IMR-90 (cell line): ENCODE results near the gene NTNG2. TPM values are rescaled to one million over a fixed set of nuclear protein-coding genes. Genes with fewer than 3 reads are reported as not detected.

Experiments
- ATAC-seq: fragments of 200-7000 bp; cut with Tn5 transposase; 2 replicates; pipeline ENCODE4 v1.9.1; 2020; ENCODE audit warnings: low read depth, mild to moderate bottlenecking, moderate library complexity
- BruUV-seq: library from RNA; stranded (reverse); fragments of 400-500 nt; replicated peaks from 2 replicates; lab custom pipeline; 2021; lab: Mats Ljungman, UMichigan
- CTCF ChIA-PET: fragments of 300-600 bp; formaldehyde crosslinking; extraction: SDS; loops from one replicate; lab custom pipeline; 2021; ENCODE audit warnings: antibody characterized with exemption; lab: Yijun Ruan, JAX
- POLR2A ChIA-PET: fragments of 300-600 bp; sonication (Branson Sonifier 250); formaldehyde crosslinking; loops from one replicate; lab custom pipeline; 2022; ENCODE audit warnings: antibody characterized with exemption; ENCODE audit not compliant: unreplicated experiment; lab: Charles Lee
- DNase-seq: peaks from one replicate; pipeline ENCODE4 v3.0.0; 2013
- H2AFZ ChIP-seq: replicated peaks from 2 replicates; pipeline ENCODE3; 2013; ENCODE audit warnings: low read length, mild to moderate bottlenecking; ENCODE audit not compliant: poor library complexity
- H2AK5ac ChIP-seq: 2 replicates; pipeline ENCODE4 v1.6.1; 2013; ENCODE audit warnings: low read depth, low read length, inconsistent platforms
- H2AK9ac ChIP-seq: replicated peaks from 2 replicates; pipeline ENCODE3; 2013; ENCODE audit warnings: mild to moderate bottlenecking, low read depth, low read length, moderate library complexity; ENCODE audit not compliant: poor library complexity
- H2BK120ac ChIP-seq: 2 replicates; pipeline ENCODE4 v1.6.1; 2013; ENCODE audit warnings: low read depth, low read length, inconsistent platforms
- H2BK15ac ChIP-seq: 3 replicates; pipeline ENCODE4 v1.6.1; 2013; ENCODE audit warnings: low read depth, low read length, inconsistent platforms
- H2BK20ac ChIP-seq: 2 replicates; pipeline ENCODE4 v1.6.1; 2013; ENCODE audit warnings: low read depth, mild to moderate bottlenecking, inconsistent platforms, low read length, moderate library complexity
- H2BK5ac ChIP-seq: 2 replicates; pipeline ENCODE4 v1.6.1; 2013; ENCODE audit warnings: mild to moderate bottlenecking, low read depth, low read length, inconsistent platforms; ENCODE audit not compliant: poor library complexity, severe bottlenecking
- H3K14ac ChIP-seq: replicated peaks from 2 replicates; pipeline ENCODE4 v1.6.1; 2013; ENCODE audit warnings: low read depth, low read length, inconsistent platforms
- H3K18ac ChIP-seq: 2 replicates; pipeline ENCODE4 v1.6.1; 2013; ENCODE audit warnings: low read depth, low read length, control low read depth
- H3K23ac ChIP-seq: 2 replicates; pipeline ENCODE4 v1.6.1; 2013; ENCODE audit warnings: low read depth, low read length, inconsistent platforms
- H3K27ac ChIP-seq: 2 replicates; pipeline ENCODE4 v1.5.1; 2013; ENCODE audit warnings: mild to moderate bottlenecking, control low read depth, low read length; ENCODE audit not compliant: insufficient read depth
- H3K27me3 ChIP-seq: 2 replicates; pipeline ENCODE4 v1.6.1; 2013; ENCODE audit warnings: low read length; ENCODE audit not compliant: control insufficient read depth, insufficient read depth
- H3K36me3 ChIP-seq: 2 replicates; pipeline ENCODE4 v1.6.1; 2013; ENCODE audit warnings: low read length, mixed read lengths; ENCODE audit not compliant: control insufficient read depth, insufficient read depth
- H3K4ac ChIP-seq: 2 replicates; pipeline ENCODE4 v1.6.1; 2013; ENCODE audit warnings: low read depth, low read length, inconsistent platforms
- H3K4me1 ChIP-seq: 2 replicates; pipeline ENCODE4 v1.6.1; 2013; ENCODE audit warnings: low read length, mixed read lengths; ENCODE audit not compliant: control insufficient read depth, insufficient read depth
- H3K4me2 ChIP-seq: 2 replicates; pipeline ENCODE4 v1.6.1; 2013; ENCODE audit warnings: low read depth, mild to moderate bottlenecking, control low read depth, low read length, moderate library complexity
- H3K4me3 ChIP-seq: 2 replicates; pipeline ENCODE4 v1.5.1; 2013; ENCODE audit warnings: low read depth, mild to moderate bottlenecking, control low read depth, low read length, moderate library complexity; ENCODE audit not compliant: insufficient read depth
- H3K56ac ChIP-seq: 2 replicates; pipeline ENCODE4 v1.6.1; 2013; ENCODE audit warnings: low read length, inconsistent platforms; ENCODE audit not compliant: insufficient read depth; ENCODE audit errors: extremely low read depth
- H3K79me1 ChIP-seq, 2 experiments: 2 replicates each; pipeline ENCODE4 v1.6.1; 2013; ENCODE audit warnings: low read length in 2 of 2, inconsistent platforms in 1 of 2, low read depth in 1 of 2
- H3K9ac ChIP-seq: 2 replicates; pipeline ENCODE4 v1.6.1; 2013; ENCODE audit warnings: low read depth, low read length, control low read depth
- H3K9me1 ChIP-seq: 2 replicates; pipeline ENCODE4 v1.6.1; 2013; ENCODE audit warnings: low read length, inconsistent platforms; ENCODE audit not compliant: insufficient read depth
- H3K9me3 ChIP-seq: 2 replicates; pipeline ENCODE4 v1.6.1; 2013; ENCODE audit warnings: low read length; ENCODE audit not compliant: control insufficient read depth, insufficient read depth
- H4K20me1 ChIP-seq: 2 replicates; pipeline ENCODE4 v1.6.1; 2013; ENCODE audit warnings: low read length, inconsistent platforms; ENCODE audit not compliant: insufficient read depth
- H4K5ac ChIP-seq: 2 replicates; pipeline ENCODE4 v1.6.1; 2013; ENCODE audit warnings: mild to moderate bottlenecking, low read depth, low read length, control low read depth
- H4K8ac ChIP-seq, 2 experiments: 2 replicates each; pipeline ENCODE4 v1.6.1; 2013; ENCODE audit warnings: low read depth in 2 of 2, low read length in 2 of 2, control low read depth in 1 of 2, inconsistent platforms in 1 of 2
- H4K91ac ChIP-seq: 2 replicates; pipeline ENCODE4 v1.6.1; 2013; ENCODE audit warnings: low read depth, low read length, inconsistent platforms; ENCODE audit not compliant: insufficient read depth
- BHLHE40 ChIP-seq: fragments of 150-350 bp; IDR thresholded peaks from 2 replicates; pipeline ENCODE4 v1.6.1; 2016; ENCODE audit warnings: mild to moderate bottlenecking, low read depth, low read length
- ELK1 ChIP-seq: fragments of 150-350 bp; IDR thresholded peaks from 2 replicates; pipeline ENCODE4 v1.6.1; 2016; ENCODE audit warnings: low read depth, mild to moderate bottlenecking, low read length, moderate library complexity, borderline replicate concordance
- MAFK ChIP-seq: IDR thresholded peaks from 2 replicates; pipeline ENCODE4 v1.6.1; 2012; ENCODE audit warnings: low read depth, low read length, improper control_type of control experiment
- NFE2L2 ChIP-seq: fragments of 150-350 bp; IDR thresholded peaks from 2 replicates; pipeline ENCODE4 v1.6.1; 2016; ENCODE audit warnings: low read depth, mild to moderate bottlenecking, low read length
- RAD21 ChIP-seq: IDR thresholded peaks from 2 replicates; pipeline ENCODE4 v1.6.1; 2012; ENCODE audit warnings: low read length, improper control_type of control experiment
- SMC3 ChIP-seq: fragments of 150-350 bp; IDR thresholded peaks from 2 replicates; pipeline ENCODE4 v1.6.1; 2016; ENCODE audit warnings: low read depth, mild to moderate bottlenecking, antibody characterized with exemption, low read length, moderate library complexity
- WGBS, 2 experiments: methylation state at CpG; one replicate each; pipeline versions ENCODE4 v1.1.5 to v1.1.7; 2013; ENCODE audit warnings: missing lambda C conversion rate in 2 of 2; ENCODE audit not compliant: insufficient read length in 1 of 2; ENCODE audit errors: extremely low coverage in 2 of 2; 5-methylcytosine and 5-hydroxymethylcytosine counted together
- dilution Hi-C: fragments of 300-500 bp; cut with HindIII; formaldehyde crosslinking; loops from one replicate; pipeline ENCODE4 v1.14.3; 2018; ENCODE audit warnings: low sequenced_read_pairs; ENCODE audit not compliant: unreplicated experiment
- in situ Hi-C: fragments of 300-500 bp; cut with MboI; formaldehyde crosslinking; loops from 3 replicates; pipeline ENCODE4 v1.14.3; 2019; ENCODE audit warnings: low sequenced_read_pairs, inconsistent platforms, mixed read lengths
- intact Hi-C: fragments of 100-400 bp; cut with micrococcal nuclease; formaldehyde crosslinking; loops from 2 replicates; pipeline ENCODE4 v1.10.0; 2022
- polyA plus RNA-seq, 3 experiments: library from polyadenylated mRNA; depleted of rRNA; stranded (reverse); fragments of >200 nt; gene quantifications; 2 replicates each; pipeline ENCODE4 v1.2.3, GENCODE V29; 2012; ENCODE audit warnings: low replicate concordance in 1 of 3
- total RNA-seq: library from RNA; depleted of rRNA; stranded (reverse); fragments of >200 nt; gene quantifications from 2 replicates; pipeline ENCODE4 v1.2.3, GENCODE V29; 2012

Gene NTNG2
- total and polyA plus RNA-seq, 2 of the 4 experiments (the other 2 are of a cell fraction), result 0.54 to 0.84 TPM

GRCh38 chr9:132204883-132205282 is 43.0 kb downstream of the NTNG2 start:
- no peak overlapping the region for H3K23ac ChIP-seq
- H3K4me3 ChIP-seq, result no peak overlapping the region
- H3K36me3 ChIP-seq, result no peaks in the 10 kb centered on the region
- H4K20me1 ChIP-seq, result no peaks in the 10 kb centered on the region; the same call in 1 of the 2 replicates
- CTCF ChIA-PET, result no interaction called here
- 69% methylated on average over 2 of the region's 3 CpGs; no CpG with 5 or more reads in 1 of the 2 experiments for WGBS, 2 experiments
- no peak overlapping the region for H2AK9ac ChIP-seq
- H4K91ac ChIP-seq, result no peak overlapping the region
- H3K4me1 ChIP-seq, result no peaks in the 10 kb centered on the region
- intact Hi-C loops, result no loop called here
- no peak overlapping the region for H2BK120ac ChIP-seq
- H3K56ac ChIP-seq, result no peak overlapping the region
- no peak overlapping the region for H3K14ac ChIP-seq
- no peak overlapping the region for H2BK15ac ChIP-seq
- DNase-seq (no peak), ATAC-seq (no peak)
- H2AK5ac ChIP-seq, result no peak overlapping the region
- no peak overlapping the region for H3K18ac ChIP-seq
- H3K27me3 ChIP-seq, result peaks cover 64% of the 10 kb centered on the region
- peaks cover 5% of the 10 kb centered on the region; the same call in 1 of the 2 replicates for H3K9me3 ChIP-seq
- no peak overlapping the region for H4K8ac ChIP-seq
- H3K27ac ChIP-seq, result no peak overlapping the region
- no peak overlapping the region for H2BK20ac ChIP-seq
- dilution Hi-C loops, result no loop called here
- no peak overlapping the region for H3K4ac ChIP-seq
- no peak overlapping the region for H3K4me2 ChIP-seq
- no peak overlapping the region for H2AFZ ChIP-seq
- H4K5ac ChIP-seq, result no peak overlapping the region
- H2BK5ac ChIP-seq, result no peak overlapping the region
- no peaks in the 10 kb centered on the region for H3K9me1 ChIP-seq
- in situ Hi-C loops, result no loop called here
- TF ChIP-seq RAD21, result no peak
- no peak for TF ChIP-seq BHLHE40
- TF ChIP-seq SMC3, result no peak
- no peak for TF ChIP-seq NFE2L2
- no peak for TF ChIP-seq MAFK
- TF ChIP-seq ELK1, result no peak
- no TSS peak for BruUV-seq
- POLR2A ChIA-PET, result no interaction called here
- H3K9ac ChIP-seq, result no peak overlapping the region
- H3K79me1 ChIP-seq, result no peaks in the 10 kb centered on the region
